Measurements from ENCODE around the gene SDK1. TPM values are rescaled to one million over a fixed set of nuclear protein-coding genes. Genes with fewer than 3 reads are reported as not detected.

Gene SDK1
- total RNA-seq, 2 donors from 2014 or later: 1.3 to 2.6 TPM

DNA sequence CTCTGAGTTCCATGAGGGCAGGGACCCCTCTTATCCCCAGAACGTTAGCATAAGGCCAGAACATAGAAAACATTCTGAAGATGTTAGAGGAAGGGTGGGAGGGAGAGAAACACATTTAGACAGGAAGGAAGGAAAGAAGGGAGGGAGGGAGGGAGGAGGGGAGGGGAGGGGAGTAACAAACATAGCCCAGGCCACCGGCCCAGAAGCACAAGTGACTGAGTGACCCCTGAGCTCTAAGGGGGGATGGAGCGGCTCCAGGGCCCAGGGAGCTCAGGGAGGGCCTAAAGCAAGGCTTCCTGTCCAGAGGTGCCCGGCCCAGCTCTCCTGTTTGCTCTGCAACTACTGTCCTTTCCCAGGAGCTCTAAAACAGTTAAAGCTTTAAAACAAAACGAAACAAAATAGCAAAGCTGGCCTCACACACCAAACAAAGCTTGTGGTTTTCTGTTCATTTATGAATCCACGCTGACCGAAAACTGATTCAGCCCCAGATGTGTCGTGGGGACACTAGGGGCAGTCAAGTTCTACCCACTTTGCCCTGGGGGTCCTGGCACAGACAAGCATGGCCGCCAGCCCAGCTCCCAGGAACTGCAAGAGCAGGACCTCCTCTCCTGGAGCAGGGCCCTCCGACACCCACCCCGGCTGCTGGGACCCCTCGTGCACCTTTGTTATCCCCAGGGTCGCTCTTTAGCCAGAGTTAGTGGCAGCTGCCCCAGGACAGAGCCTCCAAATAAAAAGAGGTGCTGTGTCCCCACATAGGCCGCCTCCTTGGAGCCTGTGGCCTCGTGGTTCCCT lies 884.9 kb downstream of the SDK1 start:
- H3K27ac ChIP-seq: no peak overlapping the region
- no peaks in the 10 kb centered on the region for H3K9me3 ChIP-seq
- no peaks in the 10 kb centered on the region for H3K27me3 ChIP-seq
- H3K4me3 ChIP-seq: no peak overlapping the region
- TF ChIP-seq, protein P1, sequence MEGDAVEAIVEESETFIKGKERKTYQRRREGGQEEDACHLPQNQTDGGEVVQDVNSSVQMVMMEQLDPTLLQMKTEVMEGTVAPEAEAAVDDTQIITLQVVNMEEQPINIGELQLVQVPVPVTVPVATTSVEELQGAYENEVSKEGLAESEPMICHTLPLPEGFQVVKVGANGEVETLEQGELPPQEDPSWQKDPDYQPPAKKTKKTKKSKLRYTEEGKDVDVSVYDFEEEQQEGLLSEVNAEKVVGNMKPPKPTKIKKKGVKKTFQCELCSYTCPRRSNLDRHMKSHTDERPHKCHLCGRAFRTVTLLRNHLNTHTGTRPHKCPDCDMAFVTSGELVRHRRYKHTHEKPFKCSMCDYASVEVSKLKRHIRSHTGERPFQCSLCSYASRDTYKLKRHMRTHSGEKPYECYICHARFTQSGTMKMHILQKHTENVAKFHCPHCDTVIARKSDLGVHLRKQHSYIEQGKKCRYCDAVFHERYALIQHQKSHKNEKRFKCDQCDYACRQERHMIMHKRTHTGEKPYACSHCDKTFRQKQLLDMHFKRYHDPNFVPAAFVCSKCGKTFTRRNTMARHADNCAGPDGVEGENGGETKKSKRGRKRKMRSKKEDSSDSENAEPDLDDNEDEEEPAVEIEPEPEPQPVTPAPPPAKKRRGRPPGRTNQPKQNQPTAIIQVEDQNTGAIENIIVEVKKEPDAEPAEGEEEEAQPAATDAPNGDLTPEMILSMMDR (IDR thresholded peaks at IDR 0.05): no peak
- no peaks in the 10 kb centered on the region for H3K36me3 ChIP-seq
- DNase-seq: no peak
- H3K9ac ChIP-seq (ENCODE audit: low read depth in 2 of 2, low read length in 2 of 2): no peak overlapping the region
- intact Hi-C loops (cut with DNase I): no loop called here
- H3K4me1 ChIP-seq: no peaks in the 10 kb centered on the region

DNA sequence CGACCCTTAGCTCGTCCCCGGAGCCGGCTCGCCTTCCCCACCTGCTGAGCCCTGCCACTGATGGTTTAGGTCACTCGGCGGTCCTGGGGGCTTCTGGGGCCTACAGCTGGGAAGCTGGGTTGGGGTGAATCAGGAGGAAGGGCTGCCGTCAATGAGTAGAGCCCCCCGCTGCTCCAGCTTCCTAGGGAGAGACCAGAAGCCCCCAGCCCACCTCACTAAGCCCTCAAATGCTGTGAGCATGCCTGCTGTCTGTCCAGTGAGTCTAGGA lies 885.4 kb downstream of the SDK1 start:
- TF ChIP-seq, protein P1 (IDR thresholded peaks at IDR 0.05): no peak
- no peak overlapping the region for H3K27ac ChIP-seq
- no peak overlapping the region for H3K9ac ChIP-seq (ENCODE audit: low read depth in 2 of 2, low read length in 2 of 2)
- H3K9me3 ChIP-seq: no peaks in the 10 kb centered on the region
- no peaks in the 10 kb centered on the region for H3K36me3 ChIP-seq
- no peak overlapping the region for H3K4me3 ChIP-seq
- DNase-seq: no peak
- no peaks in the 10 kb centered on the region for H3K27me3 ChIP-seq
- intact Hi-C loops (cut with DNase I): no loop called here
- H3K4me1 ChIP-seq: no peaks in the 10 kb centered on the region

DNA sequence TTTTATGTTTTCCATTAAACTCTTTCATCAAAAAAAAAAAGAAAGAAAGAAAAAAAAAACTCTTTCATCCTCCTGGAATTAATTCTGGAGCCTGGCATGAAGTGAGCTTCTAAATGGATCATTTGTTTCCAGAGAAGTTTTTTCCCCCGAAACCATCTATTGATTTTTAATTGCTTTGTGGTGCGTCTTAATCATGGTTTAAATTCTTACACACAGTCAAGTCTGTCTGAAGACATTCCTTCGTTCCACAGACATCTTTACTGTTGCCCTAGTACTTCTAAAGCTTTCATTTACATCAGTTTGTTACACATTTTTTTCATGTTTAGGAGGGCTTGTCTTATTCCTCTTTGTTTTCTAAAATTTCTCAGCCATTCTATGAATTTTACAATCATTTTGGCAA lies 887.6 kb downstream of the SDK1 start:
- H3K4me3 ChIP-seq: no peak overlapping the region
- H3K9ac ChIP-seq (ENCODE audit: low read depth in 2 of 2, low read length in 2 of 2): no peak overlapping the region
- DNase-seq: no peak
- intact Hi-C loops (cut with DNase I): no loop called here
- H3K27me3 ChIP-seq: no peaks in the 10 kb centered on the region
- no peaks in the 10 kb centered on the region for H3K9me3 ChIP-seq
- no peaks in the 10 kb centered on the region for H3K36me3 ChIP-seq
- TF ChIP-seq, protein P1 (IDR thresholded peaks at IDR 0.05): no peak
- H3K4me1 ChIP-seq: no peaks in the 10 kb centered on the region
- no peak overlapping the region for H3K27ac ChIP-seq

DNA sequence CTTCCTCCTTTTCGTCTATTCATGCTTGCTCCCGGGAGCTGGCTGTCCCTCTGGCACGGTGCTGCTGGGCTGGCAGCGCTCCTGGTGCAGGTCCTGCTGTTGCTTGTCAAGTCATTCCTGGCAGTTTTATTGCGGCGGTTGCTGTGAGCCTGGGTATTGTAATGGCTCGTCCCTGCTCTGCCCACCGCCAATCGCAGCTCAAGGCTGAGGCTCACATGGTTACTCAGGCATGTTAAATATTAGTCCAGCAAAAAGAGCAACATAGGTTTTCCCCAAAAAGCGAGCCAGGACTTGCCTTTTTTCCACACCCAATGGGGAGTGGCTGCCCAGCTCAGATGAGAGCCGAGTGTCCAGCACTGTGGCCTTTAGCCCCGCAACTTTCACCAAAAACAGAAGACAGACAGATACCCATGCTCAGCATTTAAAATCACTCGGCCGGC lies 888.1 kb downstream of the SDK1 start:
- H3K9ac ChIP-seq (ENCODE audit: low read depth in 2 of 2, low read length in 2 of 2): no peak overlapping the region
- intact Hi-C loops (cut with DNase I): no loop called here
- DNase-seq: peak; percentile 85
- no peak overlapping the region for H3K27ac ChIP-seq
- no peaks in the 10 kb centered on the region for H3K27me3 ChIP-seq
- H3K4me1 ChIP-seq: no peaks in the 10 kb centered on the region
- no peaks in the 10 kb centered on the region for H3K9me3 ChIP-seq
- no peaks in the 10 kb centered on the region for H3K36me3 ChIP-seq
- no peak overlapping the region for H3K4me3 ChIP-seq
- TF ChIP-seq, protein P1 (IDR thresholded peaks at IDR 0.05): no peak

DNA sequence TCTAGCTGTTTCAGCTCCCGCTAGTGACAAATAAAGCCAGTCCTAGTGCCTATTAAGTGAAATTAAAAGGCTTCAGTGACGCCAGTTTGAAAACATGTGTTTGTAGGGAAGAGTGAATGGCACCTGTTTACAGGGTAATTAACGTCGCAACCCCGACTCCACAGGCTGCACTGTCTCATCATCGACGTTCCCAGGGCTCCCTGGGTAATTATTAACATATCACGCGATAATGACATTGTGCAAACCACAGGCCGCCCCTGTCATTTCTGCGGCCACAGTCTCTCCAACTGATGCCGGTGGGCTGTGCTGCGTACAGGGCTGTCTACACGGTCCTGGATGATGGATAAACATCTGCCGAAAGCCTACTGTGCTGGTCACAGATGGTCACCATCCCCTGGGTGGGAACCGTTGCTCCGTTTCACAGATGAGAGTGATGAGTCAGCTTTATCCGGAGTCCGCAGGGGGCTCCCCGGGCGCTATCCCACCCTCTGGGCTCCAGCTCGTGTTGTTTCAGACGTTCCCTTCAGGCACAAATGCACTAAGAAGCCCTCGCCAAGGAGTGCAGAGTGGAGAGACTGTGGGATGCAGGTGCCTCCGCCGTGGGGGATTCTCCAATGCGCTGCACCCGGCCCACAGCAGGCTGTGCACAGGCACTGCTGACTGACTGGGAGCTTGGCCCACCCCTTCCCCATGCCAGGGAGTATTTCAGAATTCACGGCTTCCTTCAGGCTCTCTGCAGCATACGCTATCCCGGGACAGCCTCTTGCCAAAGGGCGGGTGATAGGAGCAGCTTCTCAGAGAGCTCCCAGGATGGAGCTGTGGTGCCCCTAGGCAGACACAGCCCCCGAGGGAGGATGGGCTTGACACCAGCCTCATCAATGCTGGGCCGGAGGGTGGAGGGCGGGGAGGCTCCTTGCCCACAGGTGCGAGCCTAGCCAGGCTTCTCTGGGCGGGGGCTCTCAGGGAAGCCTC lies 889.2 kb downstream of the SDK1 start:
- no peaks in the 10 kb centered on the region for H3K27me3 ChIP-seq
- H3K4me3 ChIP-seq: no peak overlapping the region
- H3K9ac ChIP-seq (ENCODE audit: low read depth in 2 of 2, low read length in 2 of 2): no peak overlapping the region
- H3K4me1 ChIP-seq: no peaks in the 10 kb centered on the region
- H3K27ac ChIP-seq: no peak overlapping the region
- no peaks in the 10 kb centered on the region for H3K36me3 ChIP-seq
- intact Hi-C loops (cut with DNase I): no loop called here
- TF ChIP-seq, protein P1 (IDR thresholded peaks at IDR 0.05): no peak
- H3K9me3 ChIP-seq: no peaks in the 10 kb centered on the region
- no peak for DNase-seq

Data from colonic mucosa (tissue), 4 donors.